Kidney capillary endothelial cell (primary cell): ENCODE measurements around the gene NGF.
"Not testable (repeated sequence)": the region's sequence is repeated elsewhere in the genome, so short reads cannot be mapped to it uniquely, and the experiment has no call there.

Experiments
- DNase-seq: peaks from one replicate; pipeline ENCODE4 v3.0.0-alpha.2; 2018; ENCODE audit warnings: low spot score

Gene NGF

GRCh38 chr1:115337633-115338456 is at the start of gene NGF:
Gene NGF (minus strand): TSS chr1:115338249. CDS start chr1:115286795, 51,454 bp downstream.
- no peak for DNase-seq

- not testable (repeated sequence) for DNase-seq
Observed at GRCh38 chr1:115383455-115383854, 45.4 kb upstream of the NGF start.

- no peak for DNase-seq
Observed at GRCh38 chr1:115379943-115380342, 41.9 kb upstream of the NGF start.

- DNase-seq, result no peak
Observed at GRCh38 chr1:115377411-115377810, 39.4 kb upstream of the NGF start.

GRCh38 chr1:115374598-115374997 is 36.5 kb upstream of the NGF start:
- DNase-seq, result no peak

- DNase-seq, result no peak
Observed at GRCh38 chr1:115373305-115373704, 35.3 kb upstream of the NGF start.

- no peak for DNase-seq
Observed at GRCh38 chr1:115365738-115366137, 27.7 kb upstream of the NGF start.

GRCh38 chr1:115364780-115365155 is 26.7 kb upstream of the NGF start:
- no peak for DNase-seq

- no peak for DNase-seq
Observed at GRCh38 chr1:115364046-115364779, 26.2 kb upstream of the NGF start.

- no peak for DNase-seq
Observed at GRCh38 chr1:115363171-115363570, 25.1 kb upstream of the NGF start.

GRCh38 chr1:115360505-115361129 is 22.6 kb upstream of the NGF start:
- DNase-seq, result not testable (repeated sequence)

- not testable (repeated sequence) for DNase-seq
Observed at GRCh38 chr1:115359787-115360452, 21.9 kb upstream of the NGF start.

- DNase-seq, result no peak
Observed at GRCh38 chr1:115356356-115356755, 18.3 kb upstream of the NGF start.

- DNase-seq, result no peak
Observed at GRCh38 chr1:115355069-115355468, 17.0 kb upstream of the NGF start.

GRCh38 chr1:115351143-115351542 is 13.1 kb upstream of the NGF start:
- no peak for DNase-seq

- DNase-seq, result no peak
Observed at GRCh38 chr1:115348636-115349035, 10.6 kb upstream of the NGF start.

GRCh38 chr1:115347282-115347681 is 9.2 kb upstream of the NGF start:
- no peak for DNase-seq

GRCh38 chr1:115343200-115343737 is 5.2 kb upstream of the NGF start:
- no peak for DNase-seq

- DNase-seq, result no peak
Observed at GRCh38 chr1:115341948-115342347, 3.9 kb upstream of the NGF start.

- DNase-seq, result no peak
Observed at GRCh38 chr1:115340879-115341278, 2.8 kb upstream of the NGF start.

- DNase-seq, result no peak
Observed at GRCh38 chr1:115338457-115338820, 390 bp upstream of the NGF start.

- no peak for DNase-seq
Observed at GRCh38 chr1:115337276-115337632, 795 bp downstream of the NGF start.
